HG02588 (cell line): ENCODE measurements around the gene EPHB3.
A peak's percentile ranks its signal among the peaks of the same experiment; 100 is the strongest.

Experiments
- ATAC-seq: cut with Tn5 transposase; IDR thresholded peaks from one replicate; pipeline ENCODE4 v1.9.1; 2021; ENCODE audit warnings: mild to moderate bottlenecking, moderate library complexity; ENCODE audit not compliant: unreplicated experiment

EPHB3 gene

GRCh38 chr3:184561061-184561912, at the start of gene EPHB3:
EPHB3 (plus strand) TSS chr3:184561785; CDS start chr3:184562236, 451 bp downstream.
- ATAC-seq: peak; percentile 83

GRCh38 chr3:184512621-184513020, 49.0 kb upstream of the EPHB3 start:
- ATAC-seq: no peak

GRCh38 chr3:184513276-184514170, 48.1 kb upstream of the EPHB3 start:
- ATAC-seq: peak; percentile 75

- no peak for ATAC-seq
These were observed 47.5 kb upstream of the EPHB3 start for GRCh38 chr3:184514171-184514490.

GRCh38 chr3:184523825-184524615, 37.6 kb upstream of the EPHB3 start:
- no peak for ATAC-seq

GRCh38 chr3:184524981-184525336, 36.6 kb upstream of the EPHB3 start:
- ATAC-seq: no peak

GRCh38 chr3:184525337-184526087, 36.1 kb upstream of the EPHB3 start:
- ATAC-seq: no peak

GRCh38 chr3:184526088-184526433, 35.5 kb upstream of the EPHB3 start:
- ATAC-seq: no peak

- ATAC-seq: no peak
These were observed 29.8 kb upstream of the EPHB3 start for GRCh38 chr3:184531626-184532280.

GRCh38 chr3:184532940-184533732, 28.4 kb upstream of the EPHB3 start:
- ATAC-seq: no peak

GRCh38 chr3:184537885-184538665, 23.5 kb upstream of the EPHB3 start:
- ATAC-seq: no peak

GRCh38 chr3:184538666-184539431, 22.7 kb upstream of the EPHB3 start:
- no peak for ATAC-seq

GRCh38 chr3:184539801-184540435, 21.7 kb upstream of the EPHB3 start:
- no peak for ATAC-seq

GRCh38 chr3:184540777-184541681, 20.6 kb upstream of the EPHB3 start:
- ATAC-seq: no peak

GRCh38 chr3:184541886-184542562, 19.6 kb upstream of the EPHB3 start:
- ATAC-seq: no peak

- no peak for ATAC-seq
These were observed 19.0 kb upstream of the EPHB3 start for GRCh38 chr3:184542577-184542976.
